HG03575 (cell line): ENCODE results near the gene P2RY6.

ENCODE experiments used
- ATAC-seq: cut with Tn5 transposase; IDR thresholded peaks from one replicate; pipeline ENCODE4 v1.9.1; 2021; ENCODE audit not compliant: unreplicated experiment, insufficient number of reproducible peaks, low FRiP score; ENCODE audit errors: extremely low read depth

Gene P2RY6

DNA sequence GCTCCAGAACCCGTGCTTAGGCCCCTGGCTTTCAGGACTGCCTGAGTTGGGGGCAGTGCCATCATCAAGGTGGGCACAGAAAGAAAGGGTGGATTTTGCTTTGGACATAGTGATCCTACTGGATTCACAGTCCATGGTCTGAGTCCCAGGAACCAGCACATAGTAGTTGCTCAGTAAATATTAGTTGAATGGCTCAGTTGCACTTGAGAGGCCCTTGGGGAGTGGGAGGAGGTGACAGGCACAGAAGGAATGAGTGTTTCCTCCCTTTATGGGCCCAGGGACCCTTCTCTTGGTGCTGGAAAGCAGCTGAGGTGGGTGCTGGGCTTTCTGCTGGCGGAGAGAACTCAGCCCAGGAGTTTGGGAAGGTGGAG, 52.5 kb downstream of the P2RY6 start:
- ATAC-seq, result no peak

DNA sequence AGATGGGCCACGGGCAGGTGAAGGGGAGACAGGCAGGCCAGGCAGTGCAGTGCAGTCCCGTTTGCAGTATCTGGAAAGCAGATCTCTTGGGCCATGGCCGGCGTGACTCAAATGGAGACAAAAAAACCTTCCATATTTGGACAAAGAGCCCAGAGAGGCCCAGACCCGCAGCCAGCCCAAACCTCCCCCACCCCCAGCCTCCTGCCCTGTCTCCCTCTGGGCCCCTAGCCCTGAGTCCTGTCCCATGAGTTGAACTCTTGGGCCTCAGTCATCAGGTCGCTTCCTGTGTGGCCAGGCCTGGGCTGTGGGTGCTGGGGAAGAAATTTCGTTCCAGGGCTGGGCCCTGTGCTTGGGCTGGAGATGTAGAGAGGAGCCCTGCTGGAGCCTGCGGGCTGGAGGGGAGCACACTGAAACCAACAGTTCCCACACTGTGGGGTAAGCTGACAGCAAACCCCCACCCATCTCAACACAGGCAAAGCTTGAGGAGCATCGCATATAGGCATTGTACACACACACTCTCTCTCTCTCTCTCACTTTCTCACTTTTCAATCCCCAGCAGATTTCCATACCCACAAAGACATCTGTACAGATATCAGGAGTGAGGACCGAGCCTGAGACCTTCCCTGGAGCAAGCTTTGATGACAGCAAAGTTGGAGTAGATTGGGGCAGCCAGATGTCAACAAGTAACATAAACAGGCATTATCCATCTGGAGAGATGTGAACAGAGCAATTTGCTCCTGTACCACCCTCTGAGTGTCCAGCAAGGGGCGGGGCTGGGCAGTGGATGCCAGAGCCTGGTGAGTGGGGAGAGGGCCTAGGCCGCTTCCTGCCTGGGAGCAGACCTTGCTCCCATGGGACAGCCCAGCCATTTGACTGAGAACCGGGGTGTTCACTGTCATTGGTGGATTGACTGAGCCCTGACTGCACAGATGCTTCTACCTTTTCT, 53.2 kb downstream of the P2RY6 start:
- no peak for ATAC-seq

DNA sequence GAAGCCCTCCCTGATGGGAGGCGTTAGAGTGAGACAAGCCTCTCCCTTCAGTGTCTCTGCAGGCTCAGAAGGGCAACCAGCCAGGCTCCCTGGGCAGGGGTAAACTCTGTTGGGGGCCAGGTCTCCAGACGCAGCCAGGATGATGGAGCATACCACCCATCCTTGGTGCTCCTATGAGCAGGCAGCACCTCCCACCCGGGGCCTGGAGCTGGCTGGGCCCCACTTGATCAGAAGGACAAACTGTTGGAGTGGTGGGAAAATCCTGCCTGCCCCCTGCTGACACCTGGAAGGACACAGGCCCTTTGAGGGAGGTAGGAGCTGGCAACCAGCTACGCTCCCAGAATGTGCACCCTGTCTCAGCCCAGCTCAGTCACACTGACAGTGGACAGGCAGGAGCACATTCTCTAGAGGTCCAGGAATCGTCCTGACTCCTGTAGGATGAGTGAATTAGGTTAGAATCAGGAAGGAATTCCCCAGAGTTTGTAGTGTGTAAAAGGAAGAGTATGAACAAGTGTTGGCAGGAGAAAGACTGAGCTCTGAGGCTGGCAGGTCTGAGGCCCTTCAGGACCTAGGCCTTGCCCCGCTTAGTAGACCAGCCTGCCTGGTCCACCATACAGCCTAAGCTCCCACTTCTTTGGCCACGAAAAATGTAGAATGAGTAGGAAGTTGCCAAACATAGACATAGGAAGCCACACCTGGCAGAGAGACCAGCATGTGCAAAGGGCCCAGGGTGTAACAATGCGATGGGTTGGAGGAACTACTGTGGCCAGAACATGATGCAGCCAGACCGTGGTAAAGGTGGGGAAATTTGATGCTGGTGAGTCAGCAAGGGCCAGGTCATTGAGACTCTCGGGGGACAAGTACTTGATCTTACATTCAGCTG, 55.0 kb downstream of the P2RY6 start:
- no peak for ATAC-seq

DNA sequence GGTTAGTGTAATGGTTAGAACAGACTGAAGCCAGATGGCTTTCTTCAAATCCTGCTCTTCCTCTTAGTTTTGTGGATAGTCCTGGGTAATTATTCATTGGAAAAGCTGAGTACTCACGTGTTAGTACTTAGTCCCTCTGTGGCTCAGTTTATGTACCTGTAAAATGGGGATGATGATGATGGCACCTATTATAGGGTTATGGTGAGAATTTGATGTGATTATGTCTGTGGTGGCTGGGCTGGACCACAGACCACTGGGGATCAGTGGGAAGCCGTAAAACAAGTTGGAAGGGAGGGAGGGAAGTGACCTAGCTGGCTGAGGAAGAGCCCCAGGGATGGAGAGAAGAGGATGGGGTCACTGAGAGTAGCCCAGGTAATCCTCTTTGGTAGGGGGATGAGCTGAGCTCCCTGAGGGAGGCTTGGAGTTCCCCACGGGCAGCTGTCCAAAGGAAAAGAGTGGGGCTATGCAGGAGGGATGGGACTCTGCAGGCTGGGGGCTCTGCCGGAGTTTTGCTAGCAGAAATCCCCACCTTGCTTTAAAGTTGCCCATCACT, 55.8 kb downstream of the P2RY6 start:
- no peak for ATAC-seq

DNA sequence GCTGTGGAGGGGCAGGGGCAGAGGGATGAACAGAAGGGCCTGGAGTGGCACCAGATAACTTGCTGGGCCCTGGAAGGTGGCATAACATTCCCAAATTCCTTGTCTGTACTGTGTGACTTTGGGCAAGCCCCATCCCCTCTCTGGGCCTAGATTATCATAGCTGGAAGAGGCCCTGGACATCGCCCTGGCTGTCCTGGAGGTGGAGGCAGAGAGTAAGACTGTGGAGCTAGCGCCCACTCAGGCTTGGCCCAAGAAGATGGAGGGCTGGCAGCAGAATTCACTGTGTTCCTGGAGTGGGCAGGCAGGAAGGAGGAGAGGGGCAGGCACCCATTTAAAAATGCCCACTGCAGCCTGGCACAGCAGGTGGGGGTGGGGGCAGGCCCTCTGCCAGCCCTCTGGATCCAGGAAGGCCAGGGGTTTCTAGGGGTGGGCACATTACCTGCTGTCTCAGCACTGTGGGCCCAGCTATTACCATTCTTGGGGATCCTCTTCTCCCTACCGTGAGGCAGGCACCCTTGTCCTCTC, 58.5 kb downstream of the P2RY6 start:
- ATAC-seq, result no peak

DNA sequence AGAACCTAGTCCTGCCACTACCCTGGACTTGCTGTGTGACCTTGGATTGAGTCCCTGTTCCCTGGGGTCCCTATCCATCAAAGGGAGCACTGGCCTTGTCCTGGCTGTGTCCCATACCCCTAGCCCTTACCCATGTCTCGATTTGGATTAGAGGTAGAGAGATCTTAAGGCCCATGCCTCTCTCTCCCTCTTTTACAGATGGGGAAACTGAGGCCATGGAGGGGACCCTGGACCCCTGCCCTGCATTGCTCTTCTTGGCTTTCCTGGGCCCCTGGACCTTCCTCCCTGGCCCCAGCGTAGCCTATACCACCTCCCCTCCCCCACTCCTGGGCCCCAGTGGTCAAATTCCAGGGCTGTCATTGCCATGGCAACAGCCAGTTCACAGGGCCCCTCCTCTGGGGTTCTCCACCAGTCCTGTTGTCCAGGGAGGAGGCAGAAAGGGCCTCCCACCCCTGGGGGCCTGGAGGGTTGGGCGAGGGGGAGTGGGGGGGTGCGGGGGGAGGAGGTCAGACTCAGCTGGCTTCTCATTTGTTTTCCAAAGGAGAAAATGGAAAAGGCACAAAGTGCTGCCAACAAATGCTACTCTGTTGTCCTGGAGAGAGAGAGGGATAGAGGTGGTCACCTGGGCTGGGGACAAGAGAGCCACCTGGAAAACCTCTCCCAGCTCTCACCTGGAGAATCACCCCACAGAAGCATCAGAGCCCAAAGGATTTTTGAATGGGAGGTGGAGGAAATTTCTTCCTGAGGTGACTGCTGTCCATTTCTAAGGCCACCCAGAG, 59.2 kb downstream of the P2RY6 start:
- no peak for ATAC-seq

DNA sequence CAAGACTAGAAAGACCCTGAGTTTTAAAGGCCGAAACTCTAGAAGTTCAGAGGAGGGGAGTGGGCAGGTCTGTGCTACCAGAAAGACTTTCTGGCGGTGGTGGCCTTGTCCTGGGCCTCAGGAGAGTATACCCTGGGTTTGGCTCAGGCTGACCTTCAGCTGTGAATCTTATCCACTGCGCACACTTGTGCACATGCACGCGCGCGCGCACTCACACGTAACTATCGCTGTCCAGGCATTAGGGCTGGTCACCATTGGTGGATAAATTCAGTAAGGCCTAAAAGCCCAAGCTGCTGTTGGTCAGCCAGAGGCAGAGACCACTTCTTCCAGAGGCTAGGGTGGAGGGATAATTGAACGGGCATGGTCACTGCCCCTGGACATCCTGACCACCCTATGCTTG, 61.0 kb downstream of the P2RY6 start:
- ATAC-seq, result no peak

DNA sequence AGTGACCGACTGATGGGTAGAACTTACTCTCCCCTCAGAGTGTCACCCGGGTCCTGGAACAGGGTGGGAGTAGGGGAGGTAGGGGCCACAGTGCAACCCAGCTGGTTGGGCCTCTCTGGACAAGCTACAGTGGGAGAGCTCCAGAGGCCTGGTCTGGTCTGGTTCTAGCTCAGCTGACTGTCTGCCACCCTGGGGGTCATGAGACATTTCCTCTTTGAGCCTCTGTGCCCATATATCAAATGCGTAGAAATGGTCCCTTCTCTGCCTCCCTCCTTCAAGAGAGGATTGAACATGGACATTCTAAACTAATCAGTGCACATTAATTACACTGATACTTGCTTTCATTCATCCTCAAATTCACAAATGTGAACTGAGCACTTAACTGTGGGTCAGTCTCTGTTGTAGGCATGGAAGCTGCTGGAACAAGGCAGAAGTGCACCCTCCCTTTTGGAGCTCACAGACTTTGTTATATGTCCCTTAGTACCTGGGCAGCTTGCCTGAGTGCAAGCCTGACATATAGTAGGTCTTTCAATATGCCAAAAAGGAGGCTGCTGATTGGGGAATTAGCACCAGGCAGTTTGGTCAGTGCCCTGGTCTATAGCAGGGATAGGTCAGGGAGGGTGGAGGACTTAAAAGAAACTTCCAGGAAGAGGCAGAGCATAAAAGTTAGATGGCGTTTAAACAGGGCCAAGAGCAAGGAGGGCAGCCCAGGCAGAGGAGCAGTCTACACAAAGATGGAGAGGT, 61.7 kb downstream of the P2RY6 start:
- ATAC-seq, result no peak

DNA sequence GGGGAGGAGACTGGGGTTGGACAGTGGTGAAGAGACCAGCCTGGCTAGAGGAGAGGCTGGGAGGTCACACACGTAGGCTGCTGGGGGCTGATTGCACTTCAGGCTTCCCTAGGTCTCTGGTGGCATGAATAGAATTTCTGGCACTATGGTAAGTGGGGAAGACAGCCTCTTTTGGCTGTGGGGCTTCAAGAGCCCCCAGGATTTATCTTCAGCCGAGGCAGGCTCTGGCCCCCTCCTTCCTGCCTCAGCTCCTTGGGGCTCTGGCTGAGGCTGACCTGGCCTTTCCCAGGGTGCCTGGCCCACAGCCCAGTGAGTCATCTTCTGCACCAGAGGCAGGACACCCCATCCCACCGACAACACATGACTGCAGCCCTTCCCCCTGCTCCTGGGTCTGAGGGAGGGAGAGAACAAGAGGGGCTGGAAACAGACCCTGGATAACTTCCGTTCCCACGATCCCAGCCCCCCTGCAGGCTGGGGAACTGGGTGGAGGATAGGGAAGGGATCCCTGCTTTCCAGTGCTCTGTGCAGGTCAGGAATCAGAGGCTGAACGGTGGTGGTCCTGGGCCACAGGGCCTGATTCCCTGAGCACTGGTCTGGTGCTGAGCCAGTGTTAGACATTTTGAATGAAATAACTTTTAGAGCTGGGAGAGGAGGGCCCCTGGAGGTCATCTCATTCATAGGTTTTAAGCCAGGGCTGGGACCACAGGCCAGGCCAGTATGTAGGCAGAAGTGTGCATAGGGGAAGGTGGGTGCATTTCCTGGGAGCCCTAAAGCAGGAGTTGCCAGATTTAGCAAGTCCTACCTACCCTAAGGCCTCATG, 62.5 kb downstream of the P2RY6 start:
- ATAC-seq, result no peak

DNA sequence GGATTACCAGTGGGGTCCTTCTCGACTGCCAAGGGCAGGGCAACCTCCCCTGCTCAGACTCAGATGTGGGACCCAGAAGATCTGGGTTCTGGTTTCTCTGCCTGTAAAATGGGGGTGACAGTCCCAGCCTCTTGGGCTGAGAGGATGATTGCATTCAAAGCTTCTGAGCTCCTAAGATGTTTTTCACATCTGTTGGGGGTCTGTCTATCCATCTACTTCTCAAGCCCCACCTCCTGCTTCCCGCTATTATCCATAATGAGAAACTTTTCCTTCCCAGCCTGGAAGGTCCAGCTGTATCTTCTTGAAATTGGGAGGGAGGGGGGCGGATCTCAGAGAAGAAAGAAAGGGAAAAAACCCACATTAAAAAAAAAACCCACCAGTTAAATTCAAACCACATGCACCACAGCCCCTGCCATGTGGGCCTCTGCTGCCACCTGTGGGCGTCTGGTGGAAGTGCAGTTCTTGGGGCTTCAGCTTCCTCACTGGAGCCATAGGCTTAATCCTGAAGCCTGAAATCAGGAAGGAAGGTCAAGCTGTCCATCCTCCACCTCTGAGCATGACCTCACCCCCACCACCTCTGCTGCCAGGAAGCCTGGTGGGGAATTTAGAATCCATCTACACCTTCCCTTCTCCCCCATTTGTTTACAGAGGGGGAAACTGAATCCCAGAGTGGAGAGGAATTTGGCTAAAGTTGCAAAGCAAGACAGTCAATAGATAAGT, 63.2 kb downstream of the P2RY6 start:
- ATAC-seq, result no peak

DNA sequence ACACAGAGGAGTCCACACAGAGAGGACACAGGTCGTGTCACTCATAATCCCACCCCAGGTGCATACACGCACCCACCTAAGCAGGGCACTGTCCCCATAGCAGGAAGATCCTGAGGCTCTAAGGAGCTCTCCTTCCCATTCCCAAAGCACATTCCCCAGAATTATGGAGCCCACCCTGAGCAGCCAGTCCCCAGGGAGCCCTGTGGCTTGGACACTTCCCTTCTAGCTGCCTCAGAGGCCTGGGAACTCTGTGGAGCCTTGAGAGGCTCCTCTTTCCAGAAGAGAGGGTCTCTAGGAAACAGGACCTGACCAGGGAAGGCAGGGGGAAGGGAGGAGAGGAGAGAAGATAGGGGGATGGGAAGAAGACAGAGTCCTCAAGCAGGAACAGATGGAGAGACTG, 65.7 kb downstream of the P2RY6 start:
- ATAC-seq, result no peak

DNA sequence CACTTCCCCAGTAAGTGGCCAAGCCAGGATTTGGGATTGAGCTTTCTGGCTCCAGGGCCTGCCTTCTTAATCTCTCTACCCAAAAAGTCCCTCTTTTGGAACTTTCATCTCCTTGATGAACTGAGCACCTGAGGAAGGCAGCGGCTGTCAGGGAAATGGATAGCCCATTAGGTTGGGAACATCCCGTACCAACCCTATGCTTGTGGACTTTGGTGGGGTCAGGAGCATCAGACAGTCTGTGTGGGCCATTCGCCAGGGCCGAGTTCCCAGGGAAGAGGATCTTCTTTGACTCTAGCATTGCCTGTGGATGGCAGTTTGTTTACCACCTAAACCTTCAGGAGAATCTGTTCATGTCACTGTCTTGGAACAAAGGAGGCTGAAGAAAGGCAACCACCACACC, 66.1 kb downstream of the P2RY6 start:
- ATAC-seq, result no peak

DNA sequence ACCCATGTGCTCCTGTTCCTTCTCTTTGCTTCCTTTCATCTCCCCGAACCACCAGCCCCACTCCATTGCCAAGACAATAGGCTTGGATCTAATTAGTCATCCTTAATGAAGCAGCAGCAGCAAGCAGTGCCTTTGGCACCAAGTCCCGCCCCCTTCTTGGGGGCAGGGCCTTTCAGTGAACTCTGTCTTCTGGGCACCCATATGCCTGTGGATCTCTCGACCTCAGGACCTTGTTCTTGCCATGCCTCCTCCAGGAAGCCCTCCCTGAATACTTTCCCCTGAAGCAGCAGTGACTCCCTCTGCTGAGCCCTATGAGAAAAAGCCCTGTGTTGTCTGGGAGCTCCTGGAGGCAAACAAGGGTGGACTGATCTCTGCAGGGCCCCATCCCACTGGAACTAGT, 68.0 kb downstream of the P2RY6 start:
- ATAC-seq, result no peak

DNA sequence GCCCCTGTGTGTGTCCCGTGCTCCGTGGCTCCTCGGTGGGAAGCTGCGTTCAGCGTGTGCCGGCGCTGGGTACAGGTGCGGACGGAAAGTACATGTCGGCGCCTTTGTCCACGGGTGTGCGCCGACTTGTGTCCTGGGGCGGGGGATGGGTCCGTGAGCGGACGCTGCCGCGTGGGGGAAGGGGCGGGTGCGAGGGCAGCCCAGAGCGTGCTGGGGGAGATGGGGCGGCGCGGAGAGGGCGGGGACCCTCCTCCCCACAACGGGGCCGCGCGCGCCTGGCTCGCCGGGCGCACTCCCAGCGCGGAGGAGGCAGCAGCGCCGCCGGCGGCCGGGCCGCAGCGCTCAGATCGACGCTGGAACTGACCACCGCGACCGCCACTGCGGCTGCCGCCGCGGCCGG, 70.5 kb downstream of the P2RY6 start:
- ATAC-seq, result no peak

DNA sequence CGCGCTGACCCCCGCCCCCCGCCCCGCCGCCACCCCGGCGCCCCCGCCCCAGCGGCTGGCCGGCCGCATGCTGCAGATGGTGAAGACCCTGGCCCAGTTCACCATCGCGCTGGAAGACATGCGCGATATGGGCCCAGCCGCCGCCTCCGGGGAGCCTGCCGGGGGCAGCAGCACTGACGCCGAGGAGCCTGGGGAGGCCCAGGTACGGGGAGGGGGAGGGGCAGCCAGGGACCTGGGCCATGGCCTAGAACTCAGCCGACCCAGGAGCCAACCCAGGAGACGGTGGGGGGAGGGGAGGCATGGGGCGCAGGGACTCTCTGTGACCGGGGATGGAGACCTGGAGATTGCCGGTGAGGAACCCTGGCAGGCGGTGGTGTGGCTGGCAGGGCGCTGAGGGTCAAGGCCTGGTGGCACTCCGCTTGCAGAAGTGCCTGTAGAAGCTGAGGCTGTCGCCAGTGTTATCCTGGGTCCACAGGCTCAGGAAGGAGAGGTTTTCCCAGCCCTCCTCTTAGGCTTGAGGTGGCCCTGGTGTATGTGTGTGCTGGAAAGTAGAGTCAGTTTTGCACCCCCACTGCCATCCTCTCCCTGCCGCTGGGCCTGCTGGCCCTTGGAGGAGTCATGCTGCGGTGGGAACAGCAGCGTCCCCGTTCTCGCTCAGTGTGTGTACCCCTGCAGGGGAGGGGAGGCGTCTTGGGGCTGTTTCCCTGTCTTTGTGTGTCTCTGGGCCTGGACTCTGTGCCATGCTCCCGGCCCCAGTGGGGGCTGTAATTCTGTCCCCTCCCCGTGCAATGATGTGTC, 71.1 kb downstream of the P2RY6 start:
- ATAC-seq, result no peak

DNA sequence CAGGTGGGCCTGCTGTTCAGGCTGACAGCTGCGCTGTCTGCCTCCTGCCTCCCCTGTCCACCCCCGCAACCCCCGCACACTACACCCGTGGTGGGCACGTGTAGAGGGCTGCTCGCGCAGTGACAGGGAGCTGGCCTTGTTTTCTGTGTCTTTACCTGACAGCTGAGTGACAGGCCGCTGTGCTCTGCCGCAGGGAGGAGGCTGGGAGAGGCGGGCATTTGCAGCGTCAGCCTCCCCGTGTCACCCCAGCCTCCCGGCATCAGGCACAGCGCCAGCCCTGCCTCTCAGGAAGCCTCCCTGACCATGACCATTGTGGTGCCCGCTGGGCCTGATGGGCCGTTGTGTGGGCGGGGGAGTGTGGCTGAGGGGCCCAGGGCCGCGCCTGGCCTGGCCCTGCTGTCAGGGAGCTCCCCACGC, 72.1 kb downstream of the P2RY6 start:
- ATAC-seq, result no peak
